ENCODE results near the gene KLK13. TPM values are rescaled to one million over a fixed set of nuclear protein-coding genes. Genes with fewer than 3 reads are reported as not detected.

Gene KLK13
- total and polyA plus RNA-seq, 2 of the 8 experiments (the other 6 are each of a cell fraction or from before 2014, with no cell fraction given) = 4.2 to 4.5 TPM

DNA sequence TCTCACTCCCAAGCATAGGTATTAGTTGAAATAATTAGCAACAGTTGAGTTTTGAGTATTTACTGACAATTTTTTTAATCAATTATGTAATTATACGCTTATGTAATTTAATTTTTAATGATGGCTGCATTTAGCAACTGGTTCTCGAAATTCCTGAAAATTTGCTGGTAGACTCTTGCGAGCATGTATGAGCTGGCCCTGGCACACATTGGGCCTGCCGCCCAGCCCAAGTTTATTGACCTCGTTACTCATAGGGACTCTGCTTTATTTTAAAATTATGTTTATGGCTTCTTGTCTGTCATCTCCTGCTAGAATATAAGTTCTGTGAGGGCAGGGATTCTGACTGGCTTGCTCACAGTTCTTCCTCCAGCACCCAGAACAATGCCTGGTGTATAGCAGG, 11.1 kb upstream of the KLK13 start (continued):
- TF ChIP-seq, protein P1, sequence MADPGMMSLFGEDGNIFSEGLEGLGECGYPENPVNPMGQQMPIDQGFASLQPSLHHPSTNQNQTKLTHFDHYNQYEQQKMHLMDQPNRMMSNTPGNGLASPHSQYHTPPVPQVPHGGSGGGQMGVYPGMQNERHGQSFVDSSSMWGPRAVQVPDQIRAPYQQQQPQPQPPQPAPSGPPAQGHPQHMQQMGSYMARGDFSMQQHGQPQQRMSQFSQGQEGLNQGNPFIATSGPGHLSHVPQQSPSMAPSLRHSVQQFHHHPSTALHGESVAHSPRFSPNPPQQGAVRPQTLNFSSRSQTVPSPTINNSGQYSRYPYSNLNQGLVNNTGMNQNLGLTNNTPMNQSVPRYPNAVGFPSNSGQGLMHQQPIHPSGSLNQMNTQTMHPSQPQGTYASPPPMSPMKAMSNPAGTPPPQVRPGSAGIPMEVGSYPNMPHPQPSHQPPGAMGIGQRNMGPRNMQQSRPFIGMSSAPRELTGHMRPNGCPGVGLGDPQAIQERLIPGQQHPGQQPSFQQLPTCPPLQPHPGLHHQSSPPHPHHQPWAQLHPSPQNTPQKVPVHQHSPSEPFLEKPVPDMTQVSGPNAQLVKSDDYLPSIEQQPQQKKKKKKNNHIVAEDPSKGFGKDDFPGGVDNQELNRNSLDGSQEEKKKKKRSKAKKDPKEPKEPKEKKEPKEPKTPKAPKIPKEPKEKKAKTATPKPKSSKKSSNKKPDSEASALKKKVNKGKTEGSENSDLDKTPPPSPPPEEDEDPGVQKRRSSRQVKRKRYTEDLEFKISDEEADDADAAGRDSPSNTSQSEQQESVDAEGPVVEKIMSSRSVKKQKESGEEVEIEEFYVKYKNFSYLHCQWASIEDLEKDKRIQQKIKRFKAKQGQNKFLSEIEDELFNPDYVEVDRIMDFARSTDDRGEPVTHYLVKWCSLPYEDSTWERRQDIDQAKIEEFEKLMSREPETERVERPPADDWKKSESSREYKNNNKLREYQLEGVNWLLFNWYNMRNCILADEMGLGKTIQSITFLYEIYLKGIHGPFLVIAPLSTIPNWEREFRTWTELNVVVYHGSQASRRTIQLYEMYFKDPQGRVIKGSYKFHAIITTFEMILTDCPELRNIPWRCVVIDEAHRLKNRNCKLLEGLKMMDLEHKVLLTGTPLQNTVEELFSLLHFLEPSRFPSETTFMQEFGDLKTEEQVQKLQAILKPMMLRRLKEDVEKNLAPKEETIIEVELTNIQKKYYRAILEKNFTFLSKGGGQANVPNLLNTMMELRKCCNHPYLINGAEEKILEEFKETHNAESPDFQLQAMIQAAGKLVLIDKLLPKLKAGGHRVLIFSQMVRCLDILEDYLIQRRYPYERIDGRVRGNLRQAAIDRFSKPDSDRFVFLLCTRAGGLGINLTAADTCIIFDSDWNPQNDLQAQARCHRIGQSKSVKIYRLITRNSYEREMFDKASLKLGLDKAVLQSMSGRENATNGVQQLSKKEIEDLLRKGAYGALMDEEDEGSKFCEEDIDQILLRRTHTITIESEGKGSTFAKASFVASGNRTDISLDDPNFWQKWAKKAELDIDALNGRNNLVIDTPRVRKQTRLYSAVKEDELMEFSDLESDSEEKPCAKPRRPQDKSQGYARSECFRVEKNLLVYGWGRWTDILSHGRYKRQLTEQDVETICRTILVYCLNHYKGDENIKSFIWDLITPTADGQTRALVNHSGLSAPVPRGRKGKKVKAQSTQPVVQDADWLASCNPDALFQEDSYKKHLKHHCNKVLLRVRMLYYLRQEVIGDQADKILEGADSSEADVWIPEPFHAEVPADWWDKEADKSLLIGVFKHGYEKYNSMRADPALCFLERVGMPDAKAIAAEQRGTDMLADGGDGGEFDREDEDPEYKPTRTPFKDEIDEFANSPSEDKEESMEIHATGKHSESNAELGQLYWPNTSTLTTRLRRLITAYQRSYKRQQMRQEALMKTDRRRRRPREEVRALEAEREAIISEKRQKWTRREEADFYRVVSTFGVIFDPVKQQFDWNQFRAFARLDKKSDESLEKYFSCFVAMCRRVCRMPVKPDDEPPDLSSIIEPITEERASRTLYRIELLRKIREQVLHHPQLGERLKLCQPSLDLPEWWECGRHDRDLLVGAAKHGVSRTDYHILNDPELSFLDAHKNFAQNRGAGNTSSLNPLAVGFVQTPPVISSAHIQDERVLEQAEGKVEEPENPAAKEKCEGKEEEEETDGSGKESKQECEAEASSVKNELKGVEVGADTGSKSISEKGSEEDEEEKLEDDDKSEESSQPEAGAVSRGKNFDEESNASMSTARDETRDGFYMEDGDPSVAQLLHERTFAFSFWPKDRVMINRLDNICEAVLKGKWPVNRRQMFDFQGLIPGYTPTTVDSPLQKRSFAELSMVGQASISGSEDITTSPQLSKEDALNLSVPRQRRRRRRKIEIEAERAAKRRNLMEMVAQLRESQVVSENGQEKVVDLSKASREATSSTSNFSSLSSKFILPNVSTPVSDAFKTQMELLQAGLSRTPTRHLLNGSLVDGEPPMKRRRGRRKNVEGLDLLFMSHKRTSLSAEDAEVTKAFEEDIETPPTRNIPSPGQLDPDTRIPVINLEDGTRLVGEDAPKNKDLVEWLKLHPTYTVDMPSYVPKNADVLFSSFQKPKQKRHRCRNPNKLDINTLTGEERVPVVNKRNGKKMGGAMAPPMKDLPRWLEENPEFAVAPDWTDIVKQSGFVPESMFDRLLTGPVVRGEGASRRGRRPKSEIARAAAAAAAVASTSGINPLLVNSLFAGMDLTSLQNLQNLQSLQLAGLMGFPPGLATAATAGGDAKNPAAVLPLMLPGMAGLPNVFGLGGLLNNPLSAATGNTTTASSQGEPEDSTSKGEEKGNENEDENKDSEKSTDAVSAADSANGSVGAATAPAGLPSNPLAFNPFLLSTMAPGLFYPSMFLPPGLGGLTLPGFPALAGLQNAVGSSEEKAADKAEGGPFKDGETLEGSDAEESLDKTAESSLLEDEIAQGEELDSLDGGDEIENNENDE (IDR thresholded peaks at IDR 0.05; ENCODE audit: insufficient replicate concordance, low read length) = no peak
- TF ChIP-seq RNF2 (IDR thresholded peaks at IDR 0.05; ENCODE audit: borderline replicate concordance, low read depth, low read length, missing control alignments, poor library complexity, severe bottlenecking) (no peak), RAD21 (IDR thresholded peaks at IDR 0.05 in 1 of 2, conservative IDR thresholded peaks at IDR 0.05 in 1 of 2; ENCODE audit: low read depth in 2 of 2, low read length in 2 of 2) (no peak), FOSL1 (IDR thresholded peaks at IDR 0.05; ENCODE audit: insufficient read depth, low read depth, low read length) (no peak), POLR2AphosphoS5 (IDR thresholded peaks at IDR 0.05; ENCODE audit: low read depth, low read length) (no peak), EP300 (IDR thresholded peaks at IDR 0.05; ENCODE audit: borderline replicate concordance in 1 of 2, low read depth in 2 of 2, low read length in 2 of 2) (no peak)
- TF ChIP-seq, protein P2, sequence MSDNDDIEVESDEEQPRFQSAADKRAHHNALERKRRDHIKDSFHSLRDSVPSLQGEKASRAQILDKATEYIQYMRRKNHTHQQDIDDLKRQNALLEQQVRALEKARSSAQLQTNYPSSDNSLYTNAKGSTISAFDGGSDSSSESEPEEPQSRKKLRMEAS (IDR thresholded peaks at IDR 0.05) = no peak
